ENCODE measurements around the gene SH3YL1. TPM values are rescaled to one million over a fixed set of nuclear protein-coding genes. Genes with fewer than 3 reads are reported as not detected.

Gene SH3YL1
- total RNA-seq, 1 experiment from 2014 or later: 33.0 TPM

GRCh38 chr2:284896-285492 is 21.2 kb upstream of the SH3YL1 start:
- no peak for TF ChIP-seq EZH2 (IDR thresholded peaks at IDR 0.05; ENCODE audit: borderline replicate concordance, low read depth, low read length, poor library complexity, severe bottlenecking)
- TF ChIP-seq, protein P1, sequence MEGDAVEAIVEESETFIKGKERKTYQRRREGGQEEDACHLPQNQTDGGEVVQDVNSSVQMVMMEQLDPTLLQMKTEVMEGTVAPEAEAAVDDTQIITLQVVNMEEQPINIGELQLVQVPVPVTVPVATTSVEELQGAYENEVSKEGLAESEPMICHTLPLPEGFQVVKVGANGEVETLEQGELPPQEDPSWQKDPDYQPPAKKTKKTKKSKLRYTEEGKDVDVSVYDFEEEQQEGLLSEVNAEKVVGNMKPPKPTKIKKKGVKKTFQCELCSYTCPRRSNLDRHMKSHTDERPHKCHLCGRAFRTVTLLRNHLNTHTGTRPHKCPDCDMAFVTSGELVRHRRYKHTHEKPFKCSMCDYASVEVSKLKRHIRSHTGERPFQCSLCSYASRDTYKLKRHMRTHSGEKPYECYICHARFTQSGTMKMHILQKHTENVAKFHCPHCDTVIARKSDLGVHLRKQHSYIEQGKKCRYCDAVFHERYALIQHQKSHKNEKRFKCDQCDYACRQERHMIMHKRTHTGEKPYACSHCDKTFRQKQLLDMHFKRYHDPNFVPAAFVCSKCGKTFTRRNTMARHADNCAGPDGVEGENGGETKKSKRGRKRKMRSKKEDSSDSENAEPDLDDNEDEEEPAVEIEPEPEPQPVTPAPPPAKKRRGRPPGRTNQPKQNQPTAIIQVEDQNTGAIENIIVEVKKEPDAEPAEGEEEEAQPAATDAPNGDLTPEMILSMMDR (conservative IDR thresholded peaks at IDR 0.05; ENCODE audit: low read depth, low read length): no peak
- intact Hi-C loops (cut with micrococcal nuclease; ENCODE audit: unreplicated experiment): no loop called here
- no peaks in the 10 kb centered on the region for H3K9me3 ChIP-seq (ENCODE audit: low read depth, low read length, poor library complexity, severe bottlenecking)
- peaks cover 10% of the 10 kb centered on the region for H3K36me3 ChIP-seq (ENCODE audit: insufficient read depth, low read length, poor library complexity, severe bottlenecking)
- ChIA-PET POLR2A (ENCODE audit: low non-redundant PET) (no interaction called here), CTCF (no interaction called here)
- peaks cover 32% of the 10 kb centered on the region for H3K27me3 ChIP-seq (replicated peaks; ENCODE audit: insufficient read depth, low read depth, low read length, poor library complexity)
- TSS peak; percentile 10 for BruUV-seq (replicated peaks)
- no peak overlapping the region for H3K27ac ChIP-seq (ENCODE audit: low read depth, low read length, poor library complexity, severe bottlenecking)
- no peak overlapping the region for H3K4me3 ChIP-seq (ENCODE audit: low read depth, low read length, poor library complexity, severe bottlenecking)
- no peaks in the 10 kb centered on the region for H3K4me1 ChIP-seq (ENCODE audit: insufficient read depth, low read length, poor library complexity, severe bottlenecking)
- DNase-seq (ENCODE audit: low spot score): no peak

- Histone ChIP-seq H3K4me3 (ENCODE audit: low read depth, low read length, poor library complexity, severe bottlenecking) (no peak overlapping the region), H3K9me3 (ENCODE audit: low read depth, low read length, poor library complexity, severe bottlenecking) (no peaks in the 10 kb centered on the region), H3K27ac (ENCODE audit: low read depth, low read length, poor library complexity, severe bottlenecking) (no peak overlapping the region), H3K4me1 (ENCODE audit: insufficient read depth, low read length, poor library complexity, severe bottlenecking) (no peaks in the 10 kb centered on the region), H3K36me3 (ENCODE audit: insufficient read depth, low read length, poor library complexity, severe bottlenecking) (peaks cover 18% of the 10 kb centered on the region), H3K27me3 (replicated peaks; ENCODE audit: insufficient read depth, low read depth, low read length, poor library complexity) (peaks cover 24% of the 10 kb centered on the region)
- TF ChIP-seq EZH2 (IDR thresholded peaks at IDR 0.05; ENCODE audit: borderline replicate concordance, low read depth, low read length, poor library complexity, severe bottlenecking): no peak
- TF ChIP-seq, protein P1 (conservative IDR thresholded peaks at IDR 0.05; ENCODE audit: low read depth, low read length): no peak
- no peak for DNase-seq (ENCODE audit: low spot score)
- intact Hi-C loops (cut with micrococcal nuclease; ENCODE audit: unreplicated experiment): no loop called here
- CTCF ChIA-PET: no interaction called here
- no TSS peak for BruUV-seq (replicated peaks)
- POLR2A ChIA-PET (ENCODE audit: low non-redundant PET): no interaction called here
Observed at GRCh38 chr2:283996-284794, 20.4 kb upstream of the SH3YL1 start.

GRCh38 chr2:282371-283263 is 18.8 kb upstream of the SH3YL1 start:
- Histone ChIP-seq H3K4me3 (ENCODE audit: low read depth, low read length, poor library complexity, severe bottlenecking) (no peak overlapping the region), H3K36me3 (ENCODE audit: insufficient read depth, low read length, poor library complexity, severe bottlenecking) (peaks cover 33% of the 10 kb centered on the region), H3K27me3 (replicated peaks; ENCODE audit: insufficient read depth, low read depth, low read length, poor library complexity) (peaks cover 14% of the 10 kb centered on the region), H3K27ac (ENCODE audit: low read depth, low read length, poor library complexity, severe bottlenecking) (no peak overlapping the region), H3K4me1 (ENCODE audit: insufficient read depth, low read length, poor library complexity, severe bottlenecking) (no peaks in the 10 kb centered on the region), H3K9me3 (ENCODE audit: low read depth, low read length, poor library complexity, severe bottlenecking) (no peaks in the 10 kb centered on the region)
- TF ChIP-seq, protein P1 (conservative IDR thresholded peaks at IDR 0.05; ENCODE audit: low read depth, low read length): no peak
- TF ChIP-seq EZH2 (IDR thresholded peaks at IDR 0.05; ENCODE audit: borderline replicate concordance, low read depth, low read length, poor library complexity, severe bottlenecking): no peak
- DNase-seq (ENCODE audit: low spot score): no peak
- POLR2A ChIA-PET (ENCODE audit: low non-redundant PET): no interaction called here
- CTCF ChIA-PET: no interaction called here
- BruUV-seq (replicated peaks): no TSS peak
- intact Hi-C loops (cut with micrococcal nuclease; ENCODE audit: unreplicated experiment): no loop called here

All from A673 (cell line).